CD4-positive, alpha-beta T cell treated with Interleukin-6 at 100 ng/mL for 8 hours (primary cell): ENCODE data around the gene RABAC1.
"Not testable (repeated sequence)": the region's sequence is repeated elsewhere in the genome, so short reads cannot be mapped to it uniquely, and the experiment has no call there.

Experiments
- DNase-seq: peaks from one replicate; pipeline ENCODE4 v3.0.0-alpha.2; 2020; ENCODE audit warnings: mixed read lengths, low spot score

The RABAC1 gene, protein sequence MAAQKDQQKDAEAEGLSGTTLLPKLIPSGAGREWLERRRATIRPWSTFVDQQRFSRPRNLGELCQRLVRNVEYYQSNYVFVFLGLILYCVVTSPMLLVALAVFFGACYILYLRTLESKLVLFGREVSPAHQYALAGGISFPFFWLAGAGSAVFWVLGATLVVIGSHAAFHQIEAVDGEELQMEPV

DNA sequence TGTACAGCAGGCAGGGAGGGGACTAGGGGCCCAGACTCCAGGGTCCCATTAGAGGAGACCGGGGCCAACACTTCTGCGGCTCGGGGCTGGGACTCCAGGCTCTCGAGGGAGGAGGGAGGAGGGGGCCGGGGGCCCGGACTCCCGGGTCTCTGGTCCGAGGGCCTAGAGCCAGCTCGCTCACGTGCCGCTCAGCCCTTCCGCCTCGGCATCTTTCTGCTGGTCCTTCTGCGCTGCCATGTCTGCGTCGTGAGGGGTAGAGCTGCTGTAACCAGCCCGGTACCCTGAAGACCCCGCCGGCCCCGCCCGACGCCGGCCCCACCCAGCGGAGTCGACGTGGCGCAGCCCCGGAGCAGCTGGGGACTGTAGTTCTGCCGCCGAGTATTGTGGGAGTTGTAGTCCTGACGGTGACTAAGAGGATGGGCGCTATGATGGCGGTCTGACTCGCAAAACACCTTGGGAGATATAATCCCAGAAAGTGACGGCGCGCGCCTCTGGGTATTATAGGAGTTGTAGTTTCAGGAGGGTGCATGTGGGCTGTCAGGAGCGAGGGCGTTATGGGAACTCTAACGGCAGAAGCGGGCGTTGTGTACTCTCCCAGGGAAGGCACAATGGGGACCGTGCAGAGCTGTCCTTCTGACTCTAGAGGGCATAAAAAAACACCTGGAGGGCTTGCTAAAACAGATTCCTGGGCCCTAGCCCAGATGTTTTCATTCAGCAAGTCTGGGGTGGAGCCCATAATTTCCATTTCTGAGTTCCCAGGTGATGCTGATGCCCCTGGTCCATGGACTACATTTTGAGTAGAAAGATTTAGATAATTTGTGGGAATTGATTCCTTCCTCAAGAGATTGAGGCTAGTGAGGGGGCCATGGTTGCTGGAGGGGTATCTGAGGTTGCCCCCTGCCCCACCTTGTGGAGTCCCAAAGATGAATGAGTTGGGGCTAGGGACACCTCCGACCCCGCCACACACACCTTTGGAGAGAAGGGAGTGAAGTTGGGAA is at the start of gene RABAC1:
TSS of gene RABAC1 (minus strand) at position 266 of the 998 bp plus-strand sequence. CDS start at position 237, 29 bp downstream.
- DNase-seq = peak; percentile 89

DNA sequence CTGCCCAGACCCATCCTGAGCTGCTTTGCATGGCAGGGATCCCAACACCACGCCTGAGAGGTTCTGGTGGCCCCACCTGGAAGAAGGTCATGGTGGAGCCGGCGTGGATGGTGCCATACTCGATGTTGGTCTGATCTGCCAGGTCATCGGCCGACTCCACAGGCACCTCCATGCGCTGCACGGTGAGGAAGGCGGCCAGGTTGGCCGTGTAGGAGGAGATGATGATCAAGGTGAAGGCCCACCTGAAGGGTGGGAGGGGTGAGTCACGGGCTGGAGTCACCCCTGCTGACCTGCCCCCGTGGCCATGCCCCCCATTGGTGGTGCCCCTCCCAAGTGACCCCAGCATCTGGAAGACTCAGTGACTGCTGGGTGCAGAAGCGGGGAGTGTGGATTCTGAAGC is 47.4 kb upstream of the RABAC1 start:
- DNase-seq = no peak

DNA sequence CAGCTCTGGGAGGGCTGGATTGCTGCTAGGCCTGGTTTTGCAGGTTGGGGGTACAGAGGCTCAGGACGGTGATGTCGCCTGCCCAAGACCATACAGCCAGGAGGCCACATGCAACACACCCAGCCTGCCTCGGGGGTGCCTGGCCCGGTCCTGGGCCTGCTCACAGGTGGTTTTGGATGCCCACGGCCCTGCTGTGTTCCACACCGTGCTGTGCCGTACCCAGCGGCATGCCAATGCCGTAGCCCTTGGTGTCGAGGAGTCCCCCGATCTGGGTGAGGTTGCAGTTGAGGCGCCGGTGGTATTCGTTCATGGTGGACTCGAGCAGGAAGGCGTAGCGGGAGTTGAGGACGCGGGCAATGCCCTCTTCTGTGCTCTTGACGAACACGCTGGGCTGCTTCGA is 46.4 kb upstream of the RABAC1 start:
- no peak for DNase-seq

DNA sequence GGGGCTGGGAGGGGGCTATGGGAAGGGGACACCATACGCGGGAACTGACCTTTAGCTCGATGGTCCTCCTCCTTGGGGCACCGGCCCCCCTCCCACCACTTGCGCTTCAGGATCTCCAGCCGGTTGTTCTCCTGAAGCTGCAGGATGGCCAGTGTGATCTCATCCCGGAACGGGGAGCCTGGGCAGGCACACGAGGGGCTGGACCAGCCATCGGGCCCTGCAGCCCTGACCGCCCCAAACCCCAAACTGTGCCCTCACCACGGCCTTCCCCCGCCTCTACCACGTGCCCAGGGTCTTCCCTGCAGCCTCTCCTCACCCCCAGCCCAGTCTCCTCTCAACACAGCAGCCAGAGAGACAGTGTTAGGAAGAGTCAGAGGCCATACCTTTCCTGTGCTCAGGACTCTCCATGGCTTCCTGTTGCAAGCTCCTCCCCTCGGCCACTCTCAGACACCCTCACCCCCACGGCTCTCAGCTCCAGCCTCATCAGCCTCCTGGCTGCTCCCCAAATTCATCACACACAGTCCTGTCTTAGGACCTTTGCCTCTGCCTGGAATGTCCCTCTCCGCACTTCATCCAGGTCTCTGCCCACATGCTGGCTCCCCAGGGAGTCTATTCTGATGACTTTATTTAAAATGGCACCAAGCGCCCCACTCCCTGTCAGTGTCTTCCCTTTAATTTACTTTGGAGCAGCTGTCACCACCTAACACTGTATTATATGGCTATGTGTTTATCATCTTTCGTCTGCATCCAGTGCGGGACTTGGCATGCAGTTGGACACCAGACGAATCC is 44.6 kb upstream of the RABAC1 start:
- no peak for DNase-seq

DNA sequence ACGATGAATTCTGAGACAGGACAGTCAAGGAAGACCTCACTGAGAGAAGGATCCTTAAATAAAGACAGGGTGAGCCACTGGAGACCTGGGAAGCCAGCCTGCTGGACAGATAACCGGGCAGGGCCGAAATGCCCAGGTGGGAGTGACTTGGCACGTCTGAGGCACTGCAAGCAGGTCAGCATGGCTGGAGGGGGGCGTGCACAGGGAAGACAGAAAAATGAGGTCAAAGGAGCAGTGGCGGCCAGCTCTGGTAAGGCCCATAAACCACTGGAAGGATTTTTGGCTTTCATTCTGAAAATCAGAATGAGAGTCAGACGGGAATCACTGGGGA is 40.7 kb upstream of the RABAC1 start:
- DNase-seq = no peak

DNA sequence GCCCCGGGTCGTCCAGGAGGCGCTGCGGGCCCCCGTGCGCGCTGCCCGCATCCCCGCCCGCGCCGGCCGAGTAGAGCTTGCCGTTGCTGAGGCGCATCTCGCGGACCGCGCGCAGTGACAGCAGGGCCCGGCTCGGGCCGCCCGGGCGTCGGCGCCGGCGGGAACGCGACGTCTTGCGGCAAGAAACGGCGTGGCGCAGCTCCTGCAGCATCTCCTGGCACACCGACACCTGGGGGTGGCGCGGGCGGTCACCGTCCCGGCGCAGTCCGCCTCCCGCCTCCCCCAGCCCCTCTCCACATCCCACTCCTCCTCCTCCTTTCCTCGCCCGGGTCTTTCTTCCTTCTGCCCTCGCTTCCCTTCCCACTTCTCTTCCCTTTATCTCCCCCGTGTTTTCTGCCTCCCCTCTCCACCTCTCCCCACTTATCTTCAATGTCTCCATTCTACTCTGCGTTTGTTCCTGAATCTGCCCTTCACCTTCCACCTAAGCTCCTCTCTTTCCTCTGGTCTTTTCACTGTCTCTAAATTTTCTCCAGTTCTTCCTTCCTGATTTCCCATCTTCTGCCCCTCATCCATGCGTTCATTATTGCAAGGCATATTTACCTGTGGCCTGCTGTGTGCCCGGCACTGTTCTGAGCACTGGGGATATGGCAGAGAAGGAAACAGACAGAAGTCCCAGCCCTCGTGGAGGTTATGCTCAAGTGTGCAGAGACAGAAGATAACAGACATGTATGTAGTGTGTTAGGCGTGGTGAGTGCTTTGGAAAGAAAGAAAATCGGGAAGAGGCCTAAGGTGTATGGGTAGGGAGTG is 40.2 kb upstream of the RABAC1 start:
- no peak for DNase-seq

DNA sequence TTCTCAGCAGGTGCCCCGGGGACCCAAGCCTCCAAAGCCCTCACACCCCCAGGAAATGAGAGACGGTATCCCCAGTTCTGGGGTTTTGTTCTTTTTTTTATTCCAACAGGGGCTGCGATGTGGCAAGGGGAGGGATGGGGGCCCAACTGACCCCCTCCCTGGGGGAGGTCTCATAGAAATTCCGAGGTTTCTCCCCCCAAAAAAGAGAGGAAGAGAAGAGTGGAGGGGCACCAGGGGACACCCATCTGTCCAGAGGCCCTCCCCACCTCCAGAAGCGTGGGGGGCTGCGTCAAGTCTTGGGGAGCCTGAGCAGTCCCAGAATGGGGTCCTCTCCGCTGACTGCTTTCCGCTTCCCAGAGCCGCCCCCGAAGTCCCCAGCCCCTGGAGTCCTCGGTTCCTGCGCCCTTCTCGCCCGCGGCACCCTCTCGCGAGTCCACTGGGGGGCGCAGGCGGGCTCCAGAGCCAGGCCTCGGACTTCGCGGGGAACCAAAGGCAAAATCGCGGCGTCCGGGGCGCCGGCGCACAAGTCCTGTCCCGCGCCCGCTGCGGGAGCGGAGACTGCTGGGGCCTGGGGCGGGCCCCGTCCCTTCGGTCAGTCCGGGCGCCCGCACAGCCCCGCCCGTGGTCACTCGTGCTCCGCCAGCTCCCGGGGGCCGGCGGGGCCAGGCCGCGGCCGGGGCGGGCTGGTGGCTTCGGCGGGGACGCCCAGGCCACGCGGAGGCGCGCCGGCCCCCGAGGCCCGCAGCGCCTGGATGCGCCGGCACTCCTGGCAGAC is 39.3 kb upstream of the RABAC1 start:
- DNase-seq = no peak

DNA sequence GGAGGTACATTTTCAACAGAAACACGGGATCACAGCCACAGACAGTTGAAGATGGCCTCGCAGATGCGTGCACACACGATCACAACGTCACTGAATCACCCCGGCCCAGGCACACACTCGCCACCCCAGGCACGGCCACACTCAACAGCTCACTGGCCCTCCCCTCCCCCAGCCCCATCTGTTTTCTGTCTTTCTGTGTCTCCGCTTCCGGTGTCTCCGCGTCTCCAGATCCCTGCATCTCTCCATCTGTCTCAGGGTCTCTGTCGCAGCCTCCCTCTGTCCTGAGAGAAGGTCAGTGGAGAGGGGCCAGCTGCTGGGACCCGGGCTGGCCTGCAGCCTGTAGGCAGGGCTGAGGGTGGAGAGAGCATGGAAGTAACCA is 38.7 kb upstream of the RABAC1 start:
- no peak for DNase-seq

DNA sequence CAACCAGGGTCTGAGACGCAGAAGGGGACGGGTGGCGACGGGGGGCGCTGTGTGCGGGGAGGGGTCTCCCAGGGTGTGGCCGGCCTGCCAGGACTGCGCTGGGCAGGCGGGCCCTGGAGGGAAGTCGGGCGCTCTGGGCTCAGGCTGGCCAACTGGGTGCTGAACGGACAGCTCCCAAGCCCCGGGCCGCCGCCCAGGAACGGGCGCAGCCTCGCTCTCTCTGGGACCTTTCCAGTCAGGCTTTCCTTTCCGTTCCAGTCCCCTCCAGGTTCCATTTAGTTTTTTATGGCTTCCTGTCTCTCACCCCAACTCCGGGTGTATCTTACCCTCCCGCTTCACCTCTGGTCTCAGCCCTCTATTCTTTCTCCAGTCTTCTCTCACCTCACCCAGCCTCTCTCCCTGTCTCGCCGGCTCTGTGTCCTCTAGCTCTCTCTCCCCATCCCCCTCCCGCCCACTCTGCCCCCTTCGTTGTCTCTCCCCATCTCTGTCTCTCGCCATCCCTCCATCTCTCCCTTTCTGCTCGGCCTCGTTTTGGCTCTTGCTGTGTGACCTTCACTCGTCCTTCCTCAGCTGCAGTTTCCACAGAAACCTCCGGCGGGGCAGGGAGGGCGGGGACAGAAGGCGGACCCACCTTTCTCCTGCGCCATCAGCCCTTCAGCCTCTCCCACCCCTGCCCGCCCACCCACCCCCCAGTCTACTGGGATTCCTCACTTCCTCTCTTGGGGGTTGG is 38.2 kb upstream of the RABAC1 start:
- DNase-seq = peak; percentile 25

DNA sequence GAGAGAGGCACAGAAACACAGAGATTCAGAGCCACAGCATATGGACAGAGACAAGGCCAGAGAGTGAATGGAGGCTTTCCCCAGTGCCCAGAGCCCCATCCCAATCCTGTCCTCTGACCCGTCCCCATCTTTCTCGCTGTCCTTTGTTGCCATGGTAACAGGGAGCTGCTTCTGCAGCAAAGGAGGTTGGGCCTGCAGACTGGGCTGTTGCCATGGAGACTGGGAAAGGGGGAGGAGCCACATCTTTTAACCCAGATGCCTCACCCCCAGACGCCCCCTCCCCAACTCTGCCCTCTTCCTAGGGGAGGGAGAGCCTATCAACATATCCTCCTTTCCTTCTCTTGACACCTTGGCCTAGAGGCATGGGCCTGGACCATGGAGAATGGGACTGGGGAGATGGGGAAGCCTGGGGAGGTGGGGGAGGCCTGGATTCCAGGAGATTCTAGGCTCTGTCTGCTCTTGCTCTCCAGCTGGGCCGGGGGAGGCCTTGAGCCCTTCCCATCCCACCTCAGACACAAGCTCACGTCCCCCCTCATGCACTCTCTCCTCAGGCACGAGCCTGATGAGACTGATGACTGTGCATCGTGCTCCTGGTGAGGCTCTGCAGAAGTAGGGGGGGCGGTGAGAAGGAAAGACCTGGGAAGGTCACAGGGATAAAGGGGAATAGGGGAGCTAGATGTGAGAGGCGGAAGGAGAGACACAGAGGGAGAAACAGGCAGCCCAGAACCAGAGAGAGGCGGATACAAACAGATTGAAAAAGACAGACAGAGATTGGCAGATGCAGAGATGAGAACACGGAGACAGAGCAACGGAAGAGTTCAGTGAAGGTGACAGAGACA is 37.1 kb upstream of the RABAC1 start:
- DNase-seq = no peak

DNA sequence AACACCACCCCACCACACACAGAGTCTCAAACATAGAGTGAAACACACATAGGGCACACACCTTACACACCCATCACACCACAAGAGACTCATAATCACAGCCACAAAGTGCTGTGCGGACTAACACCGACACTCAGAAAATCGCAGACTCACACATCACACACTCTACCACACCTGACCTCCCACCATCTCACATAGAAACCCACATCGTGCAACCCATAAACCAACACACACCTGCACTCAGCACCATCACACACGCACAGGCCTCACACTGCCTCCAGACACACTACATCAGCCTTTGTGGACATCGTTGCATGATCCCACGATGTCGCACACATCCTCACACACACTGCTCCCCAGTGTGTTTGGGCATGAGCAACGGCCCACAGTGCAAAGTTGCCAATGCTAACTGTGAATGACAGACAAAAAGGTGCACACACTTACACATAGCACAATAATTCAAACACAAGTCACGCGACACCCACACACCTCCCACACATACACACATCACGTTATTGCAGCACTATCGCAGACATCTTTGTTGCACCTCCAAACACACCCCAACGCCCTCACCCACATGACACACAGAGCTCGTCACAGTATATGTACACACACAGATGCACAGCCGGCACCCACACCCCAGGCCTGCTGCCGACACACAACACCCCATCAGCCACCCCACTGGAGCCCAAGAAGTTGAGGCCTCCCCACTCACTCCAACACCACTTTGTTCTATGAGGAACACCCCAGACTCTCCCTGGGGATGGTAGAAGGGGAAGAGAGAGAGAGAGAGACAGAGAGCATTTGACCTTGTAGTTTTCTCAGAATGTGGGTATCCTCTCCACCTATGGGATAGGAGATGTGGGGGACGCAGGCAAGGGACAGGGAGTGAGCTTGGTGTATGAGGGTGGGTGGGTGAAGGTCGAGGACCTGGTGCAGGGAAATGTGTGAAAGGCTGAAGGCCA is 36.2 kb upstream of the RABAC1 start:
- no peak for DNase-seq

DNA sequence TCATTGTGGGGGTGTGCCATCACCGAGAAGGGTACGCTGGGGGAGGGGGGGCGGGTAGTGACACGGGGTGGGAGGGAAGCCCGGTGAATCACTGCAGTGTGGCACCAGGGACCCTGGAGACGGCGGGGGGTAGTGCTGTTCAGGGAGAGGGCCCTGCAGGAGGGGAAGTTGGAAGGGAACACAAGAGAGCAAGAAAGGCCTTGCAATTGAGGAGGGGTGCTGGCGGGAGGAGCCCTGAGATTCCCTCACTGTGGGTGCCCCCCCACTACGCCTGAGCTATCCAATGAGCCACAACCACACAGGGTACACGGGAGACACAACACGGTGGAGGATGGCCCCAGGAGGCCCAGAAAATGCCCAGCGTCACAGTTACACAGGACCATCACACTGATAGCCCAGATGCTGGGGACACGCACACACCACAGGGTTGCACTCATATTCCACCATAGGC is 35.4 kb upstream of the RABAC1 start:
- no peak for DNase-seq

DNA sequence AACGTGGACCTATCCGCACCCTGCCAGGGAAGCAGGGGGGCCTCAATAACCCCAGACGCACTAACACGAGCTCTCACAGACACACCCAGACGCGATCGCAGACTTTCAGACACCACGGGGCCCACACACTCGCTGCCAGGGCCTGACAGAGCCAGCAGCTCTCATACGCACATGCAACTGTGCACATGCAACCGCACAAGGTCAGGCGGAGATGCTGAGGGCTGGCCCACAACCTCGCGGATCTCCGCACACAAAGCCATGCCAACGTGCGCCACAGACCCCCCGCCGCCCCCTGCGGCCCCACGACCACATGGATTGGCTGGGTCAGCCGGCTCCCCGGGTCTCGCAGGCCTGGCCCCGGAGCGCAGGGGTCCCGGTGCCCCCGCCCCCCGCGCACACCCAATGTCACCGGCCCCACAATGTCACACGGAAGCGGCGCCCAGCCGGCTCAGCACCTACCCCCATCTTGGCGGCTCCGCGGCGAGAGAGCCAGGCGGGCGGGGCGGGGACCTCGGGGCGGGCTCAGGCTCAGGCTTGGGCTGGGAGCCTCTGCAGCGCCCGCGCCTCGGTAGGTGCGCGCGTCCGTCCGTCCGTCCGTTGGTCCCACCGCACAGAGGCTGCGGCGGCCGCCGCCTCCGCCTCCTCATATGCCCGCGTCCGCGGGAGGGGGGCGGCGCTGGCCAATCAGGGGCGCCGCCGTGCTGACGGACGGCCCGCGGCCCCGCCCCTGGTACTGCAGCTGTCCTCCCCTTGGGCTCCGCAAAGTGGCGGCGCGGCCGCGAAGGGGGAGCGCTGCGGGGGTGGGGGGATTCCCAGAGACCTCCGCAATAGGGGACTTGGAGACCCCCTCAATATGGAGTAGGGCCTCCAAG is 34.7 kb upstream of the RABAC1 start, which contains the start of gene ATP1A3:
TSS of gene ATP1A3 (minus strand) at position 619 of the 872 bp plus-strand sequence. CDS start at position 465, 154 bp downstream.
- DNase-seq = peak; percentile 48

DNA sequence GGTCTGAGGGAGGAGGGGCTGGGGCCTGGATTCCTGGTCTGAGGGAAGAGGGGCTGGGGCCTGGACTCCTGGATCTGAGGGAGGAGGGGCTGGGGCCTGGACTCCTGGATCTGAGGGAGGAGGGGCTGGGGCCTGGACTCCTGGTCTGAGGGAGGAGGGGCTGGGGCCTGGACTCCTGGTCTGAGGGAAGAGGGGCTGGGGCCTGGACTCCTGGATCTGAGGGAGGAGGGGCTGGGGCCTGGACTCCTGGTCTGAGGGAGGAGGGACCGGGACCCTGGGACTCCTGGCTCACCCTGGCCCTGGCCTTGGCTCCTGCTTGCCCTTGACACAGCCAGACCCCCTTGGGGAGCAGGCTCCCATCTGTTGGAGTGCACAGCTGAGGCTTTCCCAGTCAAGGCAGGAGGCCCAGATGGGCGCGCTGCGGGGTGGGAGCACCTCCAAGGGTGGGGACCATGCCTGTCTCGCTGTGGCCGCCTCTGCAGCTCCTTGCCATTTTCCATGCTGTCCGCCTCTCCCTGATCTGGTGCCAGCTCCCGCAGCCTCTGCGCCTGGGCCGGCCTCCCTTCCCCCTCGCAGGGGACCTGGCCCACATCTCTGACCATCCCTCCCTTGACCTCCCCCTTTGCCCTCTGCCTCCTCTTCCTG is 32.9 kb upstream of the RABAC1 start:
- not testable (repeated sequence) for DNase-seq

DNA sequence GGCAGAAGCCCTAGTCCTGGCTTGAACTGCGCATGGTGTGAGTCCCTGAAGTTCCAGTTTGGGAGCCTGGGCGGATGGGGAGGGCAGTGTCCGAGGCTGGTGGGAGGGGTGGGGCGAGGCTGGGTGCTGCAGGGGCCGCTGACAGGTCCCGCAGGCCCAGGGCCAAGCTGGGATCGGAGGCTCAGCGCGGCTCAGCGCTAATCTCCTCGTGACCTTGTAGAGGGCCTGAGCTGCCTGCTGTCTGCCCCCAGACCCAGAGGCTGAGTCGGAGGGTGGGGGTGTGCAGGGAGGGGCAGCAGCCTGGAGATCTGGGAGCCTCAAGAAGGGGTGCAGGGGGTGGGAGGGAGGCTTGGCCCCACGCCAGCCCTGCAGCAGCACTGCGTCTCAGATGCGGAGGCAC is 31.9 kb upstream of the RABAC1 start:
- DNase-seq = no peak

DNA sequence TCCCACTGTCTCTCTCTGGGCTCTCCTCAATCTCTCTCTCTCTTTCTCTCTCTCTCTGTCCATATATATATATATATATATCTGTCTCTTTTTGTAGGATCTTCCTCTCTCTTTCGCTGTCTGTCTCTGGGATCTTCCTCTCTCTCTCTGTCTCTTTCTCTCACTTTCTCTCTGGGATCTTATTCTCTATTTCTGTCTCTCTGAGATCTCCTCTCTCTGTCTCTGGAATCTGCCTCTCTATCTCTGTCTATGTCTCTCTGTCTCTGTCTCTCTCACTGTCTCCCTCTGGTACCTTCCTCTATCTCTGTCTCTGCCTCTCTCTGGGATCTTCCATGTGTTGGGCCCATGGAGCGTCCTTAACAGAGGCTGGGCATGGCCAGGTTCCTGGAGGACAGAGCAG is 31.5 kb upstream of the RABAC1 start:
- no peak for DNase-seq
